ENCODE data around the gene CFAP410. TPM values are rescaled to one million over a fixed set of nuclear protein-coding genes. Genes with fewer than 3 reads are reported as not detected.

The CFAP410 gene
- total and polyA plus RNA-seq, 2 of the 8 experiments (the other 6 are each of a cell fraction or from before 2014, with no cell fraction given) = 10.6 to 12.0 TPM

- H3K9me3 ChIP-seq (ENCODE audit: insufficient read depth in 2 of 2, low read depth in 1 of 2, low read length in 1 of 2) = no peaks in the 10 kb centered on the region
- peak overlapping the region; percentile 94 for H3K4ac ChIP-seq (replicated peaks; ENCODE audit: insufficient read length, low read depth, low read length)
- ChIA-PET CTCF (ENCODE audit: partially characterized antibody) (interaction anchor here (1.7 kb wide), 1 partner anchor 164 kb away, joined by 4 read pairs; no protein-coding TSS in a partner anchor), POLR2A (ENCODE audit: partially characterized antibody) (interaction anchor here (1.6 to 2.1 kb wide), 2 partner anchors 10 to 13 kb away, joined by 6 to 7 read pairs; no protein-coding TSS in a partner anchor)
- H3K4me3 ChIP-seq (ENCODE audit: extremely low read depth in 1 of 4, insufficient read depth in 2 of 4, low read depth in 3 of 4, low read length in 4 of 4) = no peak overlapping the region
- no peaks in the 10 kb centered on the region for H3K4me1 ChIP-seq (replicated peaks in 1 of 4; ENCODE audit: control insufficient read depth in 3 of 4, insufficient read depth in 4 of 4, low read length in 3 of 4)
- H2BK120ac ChIP-seq (replicated peaks; ENCODE audit: low read depth, low read length) = peak overlapping the region; percentile 33
- no peak overlapping the region for H2AFZ ChIP-seq (ENCODE audit: low read length)
- H3K79me2 ChIP-seq (ENCODE audit: control insufficient read depth in 1 of 2, insufficient read depth in 2 of 2, low read length in 2 of 2) = no peaks in the 10 kb centered on the region
- H2BK15ac ChIP-seq (ENCODE audit: low read length) = no peak overlapping the region
- 0 out of 2 replicates have a peak overlapping the region, but pooled peaks have one; percentile 32 for H2BK20ac ChIP-seq (ENCODE audit: low read length)
- 91% methylated on average over 22 of the region's 27 CpGs; no CpG with 5 or more reads in 1 of the 2 experiments for WGBS, 2 experiments (ENCODE audit: extremely low coverage in 1 of 2, insufficient coverage in 1 of 2, insufficient read length in 1 of 2, insufficient replicate concordance in 2 of 2, low coverage in 1 of 2, low lambda C conversion rate in 2 of 2, missing lambda C conversion rate in 1 of 2)
- no peak overlapping the region for H3K4me2 ChIP-seq (ENCODE audit: insufficient read depth in 1 of 2, low read depth in 2 of 2, low read length in 2 of 2)
- H4K20me1 ChIP-seq (replicated peaks in 1 of 2; ENCODE audit: control insufficient read depth in 1 of 2, insufficient read depth in 2 of 2, low read length in 2 of 2) = peaks cover 0 to 10% of the 10 kb centered on the region in 2 experiments
- H3K23me2 ChIP-seq (ENCODE audit: low read depth, low read length) = no peaks in the 10 kb centered on the region
- no peak overlapping the region for H4K5ac ChIP-seq (ENCODE audit: insufficient read length, low read depth, low read length)
- no peak overlapping the region for H3K27ac ChIP-seq (ENCODE audit: low read depth, low read length)
- no peak overlapping the region for H2AK5ac ChIP-seq (ENCODE audit: low read depth, low read length)
- peaks cover 0 to 26% (median 5%) of the 10 kb centered on the region in 4 experiments; a peak in 6 of 8 replicates for H3K36me3 ChIP-seq (ENCODE audit: control insufficient read depth in 2 of 4, insufficient read depth in 4 of 4, low read length in 3 of 4)
- DNase-seq (ENCODE audit: low read depth in 1 of 2, low spot score in 2 of 2) (no peak), FAIRE-seq (no peak)
- no peak overlapping the region for H3K23ac ChIP-seq (ENCODE audit: insufficient read length)
- peak overlapping the region; percentile 72; the same call in 1 of the 2 replicates for H2BK12ac ChIP-seq (ENCODE audit: low read depth, low read length)
- H3K9ac ChIP-seq (replicated peaks in 1 of 4; ENCODE audit: extremely low read depth in 1 of 4, low read depth in 3 of 4, low read length in 3 of 4) = no peak overlapping the region
- H3K56ac ChIP-seq (replicated peaks; ENCODE audit: insufficient read length, low read depth, low read length) = peak overlapping the region; percentile 46
- H3K18ac ChIP-seq (ENCODE audit: extremely low read depth, low read length) = no peak overlapping the region
- peak overlapping the region; percentile 91 for H4K91ac ChIP-seq (replicated peaks; ENCODE audit: insufficient read length, low read length)
- peak overlapping the region; percentile 88 for H2BK5ac ChIP-seq (ENCODE audit: low read depth, low read length)
- no peak overlapping the region for H3K14ac ChIP-seq (ENCODE audit: insufficient read length)
- H4K8ac ChIP-seq (ENCODE audit: extremely low read depth, insufficient read depth, low read length) = no peak overlapping the region
- no peaks in the 10 kb centered on the region for H3K27me3 ChIP-seq (replicated peaks in 1 of 4; ENCODE audit: control insufficient read depth in 3 of 4, extremely low read depth in 1 of 4, insufficient read depth in 3 of 4, low read length in 3 of 4)
- no peaks in the 10 kb centered on the region for H3K79me1 ChIP-seq (ENCODE audit: low read depth, low read length)
- TF ChIP-seq NANOG (IDR thresholded peaks at IDR 0.05; ENCODE audit: insufficient read depth, low read depth, low read length, poor library complexity, severe bottlenecking) (no peak), RAD21 (IDR thresholded peaks at IDR 0.05 in 1 of 2, conservative IDR thresholded peaks at IDR 0.05 in 1 of 2; ENCODE audit: low read depth in 2 of 2, low read length in 2 of 2) (no peak), YY1 (IDR thresholded peaks at IDR 0.05; ENCODE audit: low read depth, low read length) (no peak), ATF2 (IDR thresholded peaks at IDR 0.05; ENCODE audit: low read length) (no peak), CBX5 (IDR thresholded peaks at IDR 0.05; ENCODE audit: low read depth, low read length) (no peak), RBBP5 (IDR thresholded peaks at IDR 0.05; ENCODE audit: borderline replicate concordance, low read depth, low read length) (no peak), CTBP2 (IDR thresholded peaks at IDR 0.05; ENCODE audit: borderline replicate concordance, insufficient read depth, insufficient read length, low read length) (no peak), HDAC6 (IDR thresholded peaks at IDR 0.05; ENCODE audit: low read depth, low read length) (no peak), JUND (IDR thresholded peaks at IDR 0.05; ENCODE audit: low read length) (no peak), RXRA (IDR thresholded peaks at IDR 0.05; ENCODE audit: insufficient read depth, low read depth, low read length) (no peak)
These were observed 22.8 kb downstream of the CFAP410 start for GRCh38 chr21:44316277-44316900.

Data from H1 (cell line).